ENCODE data around the gene ACTR5. TPM values are rescaled to one million over a fixed set of nuclear protein-coding genes. Genes with fewer than 3 reads are reported as not detected.

The ACTR5 gene
- polyA plus RNA-seq, 1 of the 3 experiments (the other 2 are of a cell fraction), result 9.7 TPM

DNA sequence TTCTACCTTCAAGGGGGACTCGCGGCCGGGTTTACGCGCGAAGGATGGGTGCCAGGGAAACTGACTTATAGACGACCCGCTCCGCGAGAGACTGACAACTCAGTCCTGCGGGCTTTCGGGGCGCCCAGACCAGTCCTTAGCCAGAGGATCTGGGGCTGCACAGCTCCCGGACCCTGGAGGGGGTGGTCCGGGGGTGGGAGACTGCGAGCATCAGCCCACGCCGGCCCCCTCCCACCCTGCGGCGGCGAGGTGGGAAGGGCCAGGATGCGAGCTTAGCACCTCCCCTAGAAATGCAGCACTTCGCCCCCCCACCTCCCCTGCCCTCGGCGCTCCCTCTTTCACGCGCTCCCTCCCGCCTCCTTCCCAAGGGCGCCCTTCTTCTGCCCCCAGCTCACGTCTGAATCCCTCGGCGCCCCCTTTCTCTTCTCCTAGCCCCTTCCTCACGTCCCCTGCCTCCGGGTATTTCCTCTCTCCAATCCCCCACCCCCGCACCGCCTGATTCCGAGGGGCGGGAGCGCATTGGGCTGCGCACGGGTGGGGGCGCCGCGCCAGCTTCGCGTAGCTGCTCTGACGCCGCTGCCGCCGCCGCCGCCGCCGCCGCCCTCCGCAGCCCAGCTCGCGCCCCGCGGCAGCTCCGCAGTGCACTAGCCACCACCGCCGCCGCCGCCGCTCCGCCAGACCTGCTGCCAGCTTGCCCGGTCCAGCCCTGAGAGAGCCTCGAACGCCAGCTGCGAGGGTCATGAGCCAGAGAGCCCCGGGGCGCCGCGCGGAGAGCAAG, 24.2 kb upstream of the ACTR5 start, which contains the start of gene SLC32A1:
TSS of gene SLC32A1 (plus strand) at position 639 of the 778 bp plus-strand sequence. CDS start 239 bp downstream, outside the sequence.
- CTCF ChIA-PET, result interaction anchor here (1.2 to 14.6 kb wide), 17 partner anchors 7 to 326 kb away, joined by 3 to 510 read pairs (median 9); partner anchors contain the start of gene ACTR5
- no peaks in the 10 kb centered on the region for H3K9me3 ChIP-seq
- TF ChIP-seq POLR2AphosphoS5 (IDR thresholded peaks at IDR 0.05; ENCODE audit: low read depth, low read length), result no peak
- TF ChIP-seq, protein P1, sequence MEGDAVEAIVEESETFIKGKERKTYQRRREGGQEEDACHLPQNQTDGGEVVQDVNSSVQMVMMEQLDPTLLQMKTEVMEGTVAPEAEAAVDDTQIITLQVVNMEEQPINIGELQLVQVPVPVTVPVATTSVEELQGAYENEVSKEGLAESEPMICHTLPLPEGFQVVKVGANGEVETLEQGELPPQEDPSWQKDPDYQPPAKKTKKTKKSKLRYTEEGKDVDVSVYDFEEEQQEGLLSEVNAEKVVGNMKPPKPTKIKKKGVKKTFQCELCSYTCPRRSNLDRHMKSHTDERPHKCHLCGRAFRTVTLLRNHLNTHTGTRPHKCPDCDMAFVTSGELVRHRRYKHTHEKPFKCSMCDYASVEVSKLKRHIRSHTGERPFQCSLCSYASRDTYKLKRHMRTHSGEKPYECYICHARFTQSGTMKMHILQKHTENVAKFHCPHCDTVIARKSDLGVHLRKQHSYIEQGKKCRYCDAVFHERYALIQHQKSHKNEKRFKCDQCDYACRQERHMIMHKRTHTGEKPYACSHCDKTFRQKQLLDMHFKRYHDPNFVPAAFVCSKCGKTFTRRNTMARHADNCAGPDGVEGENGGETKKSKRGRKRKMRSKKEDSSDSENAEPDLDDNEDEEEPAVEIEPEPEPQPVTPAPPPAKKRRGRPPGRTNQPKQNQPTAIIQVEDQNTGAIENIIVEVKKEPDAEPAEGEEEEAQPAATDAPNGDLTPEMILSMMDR (IDR thresholded peaks at IDR 0.05), result no peak
- TF ChIP-seq GATA2 (CRISPR knock-in tag; IDR thresholded peaks at IDR 0.05), result no peak
- DNase-seq, result peak; percentile 81
- peak within 1 kb of the TSS in 1 of 2 experiments; percentile 24; a peak in 1 of 4 replicates for H3K4me3 ChIP-seq (ENCODE audit: low read depth in 2 of 2, low read length in 1 of 2)
- no peak within 1 kb of the TSS for H3K9ac ChIP-seq
- H3K4me2 ChIP-seq, result no peak within 1 kb of the TSS
- POLR2A ChIA-PET, result interaction anchor here (0.5 to 1.4 kb wide), 3 partner anchors 23 to 202 kb away, joined by 3 to 6 read pairs (median 3); partner anchors contain the start of gene FAM83D
- H3K27ac ChIP-seq (ENCODE audit: low read depth in 2 of 2, low read length in 1 of 2), result no peak within 1 kb of the TSS
- peaks cover 0 to 12% of the 10 kb centered on the region in 2 experiments; a peak in 1 of 4 replicates for H3K4me1 ChIP-seq (ENCODE audit: control insufficient read depth in 1 of 2, insufficient read depth in 2 of 2, low read depth in 1 of 2, low read length in 1 of 2)
- H3K27me3 ChIP-seq (ENCODE audit: insufficient read depth), result peaks cover 98% of the 10 kb centered on the region
- no peaks in the 10 kb centered on the region for H3K36me3 ChIP-seq (replicated peaks in 1 of 2; ENCODE audit: control insufficient read depth in 1 of 2, insufficient read depth in 2 of 2, low read length in 1 of 2)
- no peaks in the 10 kb centered on the region for H3K79me2 ChIP-seq (ENCODE audit: insufficient read depth)
- WGBS (ENCODE audit: low lambda C conversion rate), result 2% methylated on average over 36 of the region's 76 CpGs
- H4K20me1 ChIP-seq (ENCODE audit: insufficient read depth), result no peaks in the 10 kb centered on the region
- H3F3A ChIP-seq (replicated peaks; ENCODE audit: insufficient read depth), result no peaks in the 10 kb centered on the region
- no peaks in the 10 kb centered on the region for H3K9me2 ChIP-seq
- no peak within 1 kb of the TSS for H2AFZ ChIP-seq (ENCODE audit: low read depth)

DNA sequence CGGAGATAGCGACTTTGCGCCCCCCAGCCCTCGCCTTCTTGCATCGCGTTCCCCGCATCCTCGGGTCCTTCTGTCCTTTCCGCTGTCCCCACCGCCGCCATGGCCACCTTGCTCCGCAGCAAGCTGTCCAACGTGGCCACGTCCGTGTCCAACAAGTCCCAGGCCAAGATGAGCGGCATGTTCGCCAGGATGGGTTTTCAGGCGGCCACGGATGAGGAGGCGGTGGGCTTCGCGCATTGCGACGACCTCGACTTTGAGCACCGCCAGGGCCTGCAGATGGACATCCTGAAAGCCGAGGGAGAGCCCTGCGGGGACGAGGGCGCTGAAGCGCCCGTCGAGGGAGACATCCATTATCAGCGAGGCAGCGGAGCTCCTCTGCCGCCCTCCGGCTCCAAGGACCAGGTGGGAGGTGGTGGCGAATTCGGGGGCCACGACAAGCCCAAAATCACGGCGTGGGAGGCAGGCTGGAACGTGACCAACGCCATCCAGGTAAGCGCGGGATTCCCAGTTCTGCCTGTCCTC, 23.6 kb upstream of the ACTR5 start:
- Histone ChIP-seq H3K4me1 (ENCODE audit: control insufficient read depth in 1 of 2, insufficient read depth in 2 of 2, low read depth in 1 of 2, low read length in 1 of 2) (peaks cover 0 to 14% of the 10 kb centered on the region in 2 experiments; a peak in 1 of 4 replicates), H3K4me3 (ENCODE audit: low read depth in 2 of 2, low read length in 1 of 2) (peak overlapping the region in 1 of 2 experiments; percentile 24; a peak in 1 of 4 replicates), H3K36me3 (replicated peaks in 1 of 2; ENCODE audit: control insufficient read depth in 1 of 2, insufficient read depth in 2 of 2, low read length in 1 of 2) (no peaks in the 10 kb centered on the region), H3K9me3 (no peaks in the 10 kb centered on the region), H3K9ac (no peak overlapping the region), H3K27me3 (ENCODE audit: insufficient read depth) (peaks cover 98% of the 10 kb centered on the region), H4K20me1 (ENCODE audit: insufficient read depth) (no peaks in the 10 kb centered on the region), H3K4me2 (no peak overlapping the region), H2AFZ (ENCODE audit: low read depth) (no peak overlapping the region), H3K9me2 (no peaks in the 10 kb centered on the region), H3K79me2 (ENCODE audit: insufficient read depth) (no peaks in the 10 kb centered on the region), H3K27ac (ENCODE audit: low read depth in 2 of 2, low read length in 1 of 2) (no peak overlapping the region), H3F3A (replicated peaks; ENCODE audit: insufficient read depth) (no peaks in the 10 kb centered on the region)
- DNase-seq, result no peak
- POLR2A ChIA-PET, result interaction anchor here (1.2 to 1.4 kb wide), 2 partner anchors 51 to 202 kb away, joined by 3 to 6 read pairs; partner anchors contain the start of gene FAM83D
- TF ChIP-seq POLR2AphosphoS5 (IDR thresholded peaks at IDR 0.05; ENCODE audit: low read depth, low read length), result no peak
- TF ChIP-seq, protein P2, sequence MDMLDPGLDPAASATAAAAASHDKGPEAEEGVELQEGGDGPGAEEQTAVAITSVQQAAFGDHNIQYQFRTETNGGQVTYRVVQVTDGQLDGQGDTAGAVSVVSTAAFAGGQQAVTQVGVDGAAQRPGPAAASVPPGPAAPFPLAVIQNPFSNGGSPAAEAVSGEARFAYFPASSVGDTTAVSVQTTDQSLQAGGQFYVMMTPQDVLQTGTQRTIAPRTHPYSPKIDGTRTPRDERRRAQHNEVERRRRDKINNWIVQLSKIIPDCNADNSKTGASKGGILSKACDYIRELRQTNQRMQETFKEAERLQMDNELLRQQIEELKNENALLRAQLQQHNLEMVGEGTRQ (IDR thresholded peaks at IDR 0.05; ENCODE audit: borderline replicate concordance, low read depth, low read length), result no peak
- TF ChIP-seq, protein P3, sequence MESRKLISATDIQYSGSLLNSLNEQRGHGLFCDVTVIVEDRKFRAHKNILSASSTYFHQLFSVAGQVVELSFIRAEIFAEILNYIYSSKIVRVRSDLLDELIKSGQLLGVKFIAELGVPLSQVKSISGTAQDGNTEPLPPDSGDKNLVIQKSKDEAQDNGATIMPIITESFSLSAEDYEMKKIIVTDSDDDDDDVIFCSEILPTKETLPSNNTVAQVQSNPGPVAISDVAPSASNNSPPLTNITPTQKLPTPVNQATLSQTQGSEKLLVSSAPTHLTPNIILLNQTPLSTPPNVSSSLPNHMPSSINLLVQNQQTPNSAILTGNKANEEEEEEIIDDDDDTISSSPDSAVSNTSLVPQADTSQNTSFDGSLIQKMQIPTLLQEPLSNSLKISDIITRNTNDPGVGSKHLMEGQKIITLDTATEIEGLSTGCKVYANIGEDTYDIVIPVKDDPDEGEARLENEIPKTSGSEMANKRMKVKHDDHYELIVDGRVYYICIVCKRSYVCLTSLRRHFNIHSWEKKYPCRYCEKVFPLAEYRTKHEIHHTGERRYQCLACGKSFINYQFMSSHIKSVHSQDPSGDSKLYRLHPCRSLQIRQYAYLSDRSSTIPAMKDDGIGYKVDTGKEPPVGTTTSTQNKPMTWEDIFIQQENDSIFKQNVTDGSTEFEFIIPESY (IDR thresholded peaks at IDR 0.05; ENCODE audit: borderline replicate concordance, low read depth), result no peak
- TF ChIP-seq RFX5 (IDR thresholded peaks at IDR 0.05; ENCODE audit: low read length), result no peak
- CTCF ChIA-PET, result interaction anchor here (0.9 to 14.6 kb wide), 24 partner anchors 8 to 325 kb away, joined by 3 to 510 read pairs (median 8); partner anchors contain the start of gene ACTR5
- WGBS (ENCODE audit: low lambda C conversion rate), result 2% methylated on average over 23 of the region's 46 CpGs

All from SK-N-SH (cell line).